HEK293 (cell line): ENCODE measurements around the gene KCTD19.

Experiments used
- CTCF ChIP-seq: fragments of 450-650 bp; formaldehyde crosslinking; IDR thresholded peaks from 2 replicates; pipeline ENCODE4 v1.5.1; 2016; ENCODE audit warnings: missing biosample characterization, missing genetic modification characterization
- ZNF449 ChIP-seq: fragments of 450-650 bp; formaldehyde crosslinking; IDR thresholded peaks from 2 replicates; pipeline ENCODE4 v1.5.1; 2017; ENCODE audit warnings: missing biosample characterization, mild to moderate bottlenecking, missing genetic modification characterization, moderate library complexity
- TF ChIP-seq, protein P1 (sequence below): fragments of 450-650 bp; formaldehyde crosslinking; IDR thresholded peaks from 2 replicates; pipeline ENCODE4 v1.5.1; 2016; ENCODE audit warnings: missing biosample characterization, missing genetic modification characterization

- TF ChIP-seq CTCF (tag by site-specific recombination): no peak
- TF ChIP-seq, protein P1, sequence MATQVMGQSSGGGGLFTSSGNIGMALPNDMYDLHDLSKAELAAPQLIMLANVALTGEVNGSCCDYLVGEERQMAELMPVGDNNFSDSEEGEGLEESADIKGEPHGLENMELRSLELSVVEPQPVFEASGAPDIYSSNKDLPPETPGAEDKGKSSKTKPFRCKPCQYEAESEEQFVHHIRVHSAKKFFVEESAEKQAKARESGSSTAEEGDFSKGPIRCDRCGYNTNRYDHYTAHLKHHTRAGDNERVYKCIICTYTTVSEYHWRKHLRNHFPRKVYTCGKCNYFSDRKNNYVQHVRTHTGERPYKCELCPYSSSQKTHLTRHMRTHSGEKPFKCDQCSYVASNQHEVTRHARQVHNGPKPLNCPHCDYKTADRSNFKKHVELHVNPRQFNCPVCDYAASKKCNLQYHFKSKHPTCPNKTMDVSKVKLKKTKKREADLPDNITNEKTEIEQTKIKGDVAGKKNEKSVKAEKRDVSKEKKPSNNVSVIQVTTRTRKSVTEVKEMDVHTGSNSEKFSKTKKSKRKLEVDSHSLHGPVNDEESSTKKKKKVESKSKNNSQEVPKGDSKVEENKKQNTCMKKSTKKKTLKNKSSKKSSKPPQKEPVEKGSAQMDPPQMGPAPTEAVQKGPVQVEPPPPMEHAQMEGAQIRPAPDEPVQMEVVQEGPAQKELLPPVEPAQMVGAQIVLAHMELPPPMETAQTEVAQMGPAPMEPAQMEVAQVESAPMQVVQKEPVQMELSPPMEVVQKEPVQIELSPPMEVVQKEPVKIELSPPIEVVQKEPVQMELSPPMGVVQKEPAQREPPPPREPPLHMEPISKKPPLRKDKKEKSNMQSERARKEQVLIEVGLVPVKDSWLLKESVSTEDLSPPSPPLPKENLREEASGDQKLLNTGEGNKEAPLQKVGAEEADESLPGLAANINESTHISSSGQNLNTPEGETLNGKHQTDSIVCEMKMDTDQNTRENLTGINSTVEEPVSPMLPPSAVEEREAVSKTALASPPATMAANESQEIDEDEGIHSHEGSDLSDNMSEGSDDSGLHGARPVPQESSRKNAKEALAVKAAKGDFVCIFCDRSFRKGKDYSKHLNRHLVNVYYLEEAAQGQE: no peak
- TF ChIP-seq ZNF449: no peak
Measured at GRCh38 chr16:67349172-67349571, 22.6 kb upstream of the KCTD19 start.
